Activated naive CD8-positive, alpha-beta T cell treated with anti-CD3 and anti-CD28 coated beads, Interleukin-2, amount 50 U/mL, for 16 hours (primary cell): ENCODE data around the gene KDELR1.
"Not testable (repeated sequence)": the region's sequence is repeated elsewhere in the genome, so short reads cannot be mapped to it uniquely, and the experiment has no call there.

ENCODE experiments used
- DNase-seq: peaks from one replicate; pipeline ENCODE4 v3.0.0-alpha.2; 2020; ENCODE audit warnings: low read depth, low spot score

Gene KDELR1

DNA sequence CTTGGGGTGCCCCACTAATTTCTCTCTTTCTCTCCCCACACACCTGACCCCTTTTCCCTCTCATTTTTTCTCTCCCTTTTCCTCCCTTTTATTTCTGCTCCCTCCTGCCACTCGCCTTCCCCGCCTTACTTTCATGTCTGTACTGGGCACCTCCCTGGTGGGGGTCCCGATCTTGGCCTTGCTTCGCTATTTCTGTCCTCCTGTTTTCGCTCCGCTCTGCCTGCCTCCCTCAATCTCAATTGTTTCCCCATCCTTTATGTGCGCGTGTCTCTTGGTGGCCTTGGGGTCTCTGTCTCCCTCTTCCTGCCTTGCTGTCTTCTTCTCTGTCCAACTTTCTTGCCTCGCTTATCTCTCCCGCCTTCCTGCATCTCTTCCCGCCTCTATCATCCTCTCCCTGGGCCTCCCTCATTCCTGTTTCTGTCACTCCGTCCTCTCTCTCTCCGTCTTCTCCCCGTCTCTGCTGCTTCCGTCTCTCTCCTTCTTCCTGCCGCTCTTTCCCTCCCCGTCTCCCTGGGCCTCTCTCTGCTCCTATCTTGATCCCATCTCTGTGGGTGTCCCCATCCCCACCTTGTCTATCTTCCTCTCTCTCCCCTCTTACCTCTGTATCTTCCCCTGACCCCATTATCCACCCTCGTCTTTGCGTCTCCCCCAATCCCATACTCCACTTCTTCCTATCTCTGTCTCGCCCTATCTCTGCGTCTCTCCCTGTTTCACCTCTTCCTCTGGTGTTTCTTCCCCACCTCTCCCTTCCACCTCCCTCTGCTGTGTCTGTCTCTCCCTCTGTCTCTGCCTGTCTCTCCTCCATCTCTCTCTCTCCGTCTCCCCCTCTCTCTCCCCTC, 6.1 kb upstream of the KDELR1 start:
- DNase-seq, result no peak

DNA sequence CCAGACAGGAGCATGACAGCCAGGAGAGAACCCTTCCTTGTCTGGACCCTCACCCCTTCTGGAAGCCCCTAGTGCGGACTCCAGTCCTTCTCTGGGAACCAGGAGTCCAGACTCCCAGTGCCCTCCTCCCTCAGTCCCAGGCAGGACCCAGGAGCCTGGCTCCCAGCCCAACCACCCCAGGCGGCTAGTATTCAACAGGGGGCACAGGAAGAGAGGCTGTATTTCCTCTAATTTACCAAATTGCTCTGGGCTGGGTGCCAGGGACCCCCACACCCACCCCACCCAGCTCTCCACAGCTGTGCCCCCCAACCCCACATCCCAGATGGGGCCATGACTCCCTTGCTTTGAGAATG, 5.4 kb upstream of the KDELR1 start:
- no peak for DNase-seq

DNA sequence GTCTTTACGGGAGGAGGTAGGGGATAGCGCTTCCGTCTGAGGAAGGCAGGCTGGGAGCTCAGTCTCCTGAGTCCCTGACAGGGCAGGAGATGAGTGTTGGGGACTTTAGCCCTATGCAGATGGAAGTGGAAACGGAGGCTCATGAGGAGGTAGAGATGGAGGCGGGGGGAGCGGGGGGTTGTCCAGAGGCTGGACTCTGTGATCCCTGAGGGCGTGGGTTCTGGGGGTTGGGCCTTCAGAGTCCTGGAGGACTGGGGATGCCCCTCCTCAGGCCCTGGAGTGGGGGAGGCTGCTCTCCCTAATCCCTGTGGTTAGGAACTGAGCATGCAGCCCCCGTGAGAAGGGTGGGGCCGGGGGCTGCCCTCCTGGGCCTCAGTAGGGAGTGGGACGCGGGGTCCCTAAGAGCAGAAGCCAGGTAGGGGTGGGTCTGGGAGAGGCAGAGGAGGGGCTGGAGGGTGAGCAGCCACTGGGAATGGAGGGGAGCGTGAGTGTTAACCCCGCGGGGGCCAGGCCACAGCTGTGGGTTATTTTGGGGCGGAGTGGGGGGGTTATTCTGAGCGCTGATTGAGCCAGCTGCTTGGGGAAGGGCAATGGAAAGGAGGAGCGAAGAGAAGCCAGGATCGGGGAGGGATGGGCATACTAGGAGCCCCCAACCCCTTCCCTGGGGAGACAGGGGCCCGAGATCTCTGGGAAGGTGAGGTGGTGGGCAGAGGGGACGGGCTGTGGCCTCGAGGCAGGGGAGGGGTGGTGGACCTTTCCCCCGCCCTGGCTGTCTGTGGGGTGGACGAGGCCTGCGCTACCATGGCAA, 4.9 kb upstream of the KDELR1 start:
- no peak for DNase-seq

DNA sequence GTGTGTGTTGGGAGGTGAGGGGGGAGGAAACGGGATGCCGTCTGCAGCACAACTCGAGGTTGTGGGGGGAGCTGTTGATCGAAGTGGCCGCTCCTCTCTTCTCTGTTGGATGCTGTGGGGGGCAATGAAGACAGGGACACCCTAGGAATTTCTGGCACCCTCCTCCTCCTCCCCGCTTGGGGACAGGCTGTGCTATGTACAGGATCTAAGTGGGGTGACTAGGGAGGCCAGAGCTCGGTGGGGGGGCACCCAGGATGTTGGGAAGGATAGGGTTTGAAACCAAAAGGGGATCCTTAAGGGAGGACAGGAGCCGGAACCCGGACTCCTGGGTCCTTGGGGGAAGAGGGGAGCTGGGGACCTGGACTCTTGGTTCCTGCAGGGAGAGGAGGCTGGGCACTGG, 4.1 kb upstream of the KDELR1 start:
- no peak for DNase-seq

DNA sequence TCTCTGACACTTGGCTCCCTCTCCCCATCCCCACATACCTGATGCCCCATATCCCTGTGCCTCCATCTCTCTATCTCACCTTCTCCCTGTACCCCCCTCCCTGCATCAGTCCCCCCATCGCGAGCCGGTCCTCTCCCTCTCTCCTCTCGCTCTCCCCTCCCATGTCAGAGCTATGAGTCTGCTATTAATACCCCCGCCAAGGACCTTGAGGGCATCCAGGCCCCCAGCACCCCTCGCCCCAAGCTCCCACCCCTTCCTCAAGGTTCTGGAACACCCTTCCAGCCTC, 3.8 kb upstream of the KDELR1 start:
- no peak for DNase-seq

DNA sequence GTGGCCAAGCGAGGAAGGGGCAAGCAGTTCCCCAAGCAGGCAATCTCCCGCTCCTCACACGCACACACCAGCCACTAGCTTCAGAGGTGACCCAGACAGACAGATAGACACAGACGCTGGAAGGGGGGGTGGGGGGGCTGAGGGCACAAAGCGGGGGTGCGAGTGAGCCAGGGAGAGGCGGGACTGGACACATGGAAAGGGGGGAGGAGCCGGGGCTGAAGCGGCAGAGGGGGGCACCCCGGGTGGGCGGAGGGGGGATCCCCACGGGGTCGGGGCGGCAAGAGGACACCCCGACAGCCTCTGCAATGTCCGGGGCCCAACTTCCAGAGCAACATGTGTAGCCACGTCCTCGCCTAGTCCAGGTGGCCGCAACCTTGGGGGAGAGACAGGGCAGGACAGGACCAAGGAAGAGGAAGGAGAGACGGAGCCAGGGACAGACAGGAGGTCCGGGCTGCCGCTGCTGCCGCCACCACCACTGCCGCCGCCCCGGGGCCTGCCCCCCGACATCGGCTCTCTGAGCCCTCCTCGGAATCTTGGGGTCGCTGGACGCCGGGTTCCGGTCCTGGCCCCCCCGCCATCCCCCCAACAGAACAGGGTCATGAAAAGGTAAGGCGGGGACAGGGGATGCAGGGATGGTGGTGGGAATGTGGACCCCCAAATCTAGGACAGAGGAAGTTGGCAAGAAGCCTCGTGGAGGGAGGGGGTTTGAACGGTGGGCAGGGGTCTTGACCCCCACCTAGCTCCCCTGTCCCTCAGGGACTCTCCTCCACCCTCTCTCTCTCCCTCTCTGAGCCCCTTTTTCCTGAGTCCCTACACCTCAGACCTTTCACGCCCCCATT, 3.2 kb upstream of the KDELR1 start:
- no peak for DNase-seq

DNA sequence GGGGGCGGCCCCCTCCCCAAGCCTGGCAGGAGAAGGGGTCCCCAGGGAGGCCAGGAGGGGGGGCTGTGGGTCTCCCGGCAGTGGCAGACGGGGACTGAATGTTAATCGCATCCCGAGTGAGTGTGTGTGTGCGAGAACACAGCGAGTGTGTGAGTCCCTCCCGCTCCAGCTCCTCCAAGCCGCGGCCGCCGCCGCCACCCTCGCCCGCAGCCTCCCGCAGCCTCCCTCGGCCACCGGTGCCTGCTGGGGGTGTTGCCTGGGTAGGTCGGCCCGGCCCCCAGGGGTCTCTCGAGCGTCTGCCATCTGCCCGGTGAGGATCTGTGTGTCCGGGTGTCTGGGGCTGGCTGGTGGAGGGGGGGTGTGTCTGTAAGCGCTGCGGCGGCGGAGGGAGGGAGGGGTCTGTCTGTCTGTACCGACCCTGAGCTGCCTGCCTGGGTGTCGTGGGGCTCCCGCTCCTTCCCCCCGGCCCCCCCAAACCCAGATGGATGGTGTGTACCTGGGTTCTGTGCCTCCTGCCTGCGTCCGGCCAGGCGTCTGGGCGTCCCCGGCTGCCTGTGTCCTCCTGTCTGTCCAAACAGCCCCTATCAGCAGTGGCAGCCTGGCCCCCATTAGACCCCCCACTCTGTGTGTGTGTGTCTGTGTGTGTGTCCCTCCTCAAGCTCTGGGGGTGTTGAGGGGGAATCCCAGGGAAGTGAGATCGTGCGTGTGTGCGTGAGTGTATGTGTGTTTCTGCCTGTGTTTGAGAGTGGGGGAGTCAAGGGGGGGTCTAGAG, 2.4 kb upstream of the KDELR1 start, which contains the start of gene GRIN2D:
Gene GRIN2D, plus strand, starts transcription at position 110 of the 772 bp plus-strand sequence. CDS start 4,725 bp downstream, outside the sequence.
- no peak for DNase-seq

DNA sequence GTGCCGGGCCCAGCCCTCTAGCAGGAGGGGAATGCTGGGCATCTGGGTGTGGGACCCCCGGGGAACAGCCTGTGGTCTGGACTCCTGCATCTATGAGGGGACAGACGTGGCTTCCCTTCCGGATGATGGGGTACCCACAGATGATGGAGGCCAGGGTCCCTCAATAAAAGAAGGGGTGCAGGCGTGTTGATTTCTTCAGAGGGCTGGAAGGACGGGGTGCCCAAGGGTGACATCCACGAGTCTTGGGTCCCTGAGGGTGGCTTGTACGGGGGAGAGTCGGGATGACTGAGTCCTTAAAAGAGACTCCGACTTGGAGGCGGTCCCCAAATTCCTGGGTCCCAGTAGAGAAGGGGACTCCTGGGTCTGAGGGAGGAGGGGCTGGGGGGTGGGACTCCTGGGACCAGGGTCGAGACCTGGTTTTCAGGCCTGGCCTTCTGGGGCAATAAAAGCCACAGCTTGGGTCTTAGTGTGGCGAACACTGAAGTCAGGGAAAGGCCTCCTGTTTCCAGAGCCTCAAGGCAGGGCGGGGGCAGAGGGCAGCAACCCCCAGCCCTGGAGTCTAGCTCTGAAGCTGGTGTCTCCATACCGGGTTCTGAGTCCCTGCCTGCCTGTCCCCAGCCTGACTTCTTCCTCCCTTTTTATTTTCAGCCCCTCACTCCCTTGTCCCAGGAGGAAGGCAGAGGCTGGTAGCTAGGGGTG, 1.7 kb upstream of the KDELR1 start:
- no peak for DNase-seq

DNA sequence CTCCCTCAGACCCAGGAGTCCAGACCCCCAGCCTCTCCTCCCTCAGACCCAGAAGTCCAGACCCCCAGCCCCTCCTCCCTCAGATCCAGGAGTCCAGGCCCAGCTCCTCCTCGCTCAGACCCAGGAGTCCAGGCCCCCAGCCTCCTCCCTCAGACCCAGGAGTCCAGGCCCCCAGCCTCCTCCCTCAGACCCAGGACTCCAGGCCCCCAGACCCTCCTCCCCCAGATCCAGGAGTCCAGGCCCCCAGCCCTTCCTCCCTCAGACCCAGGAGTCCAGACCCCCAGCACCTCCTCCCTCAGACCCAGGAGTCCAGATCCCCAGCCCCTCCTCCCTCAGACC, 624 bp upstream of the KDELR1 start:
- not testable (repeated sequence) for DNase-seq

DNA sequence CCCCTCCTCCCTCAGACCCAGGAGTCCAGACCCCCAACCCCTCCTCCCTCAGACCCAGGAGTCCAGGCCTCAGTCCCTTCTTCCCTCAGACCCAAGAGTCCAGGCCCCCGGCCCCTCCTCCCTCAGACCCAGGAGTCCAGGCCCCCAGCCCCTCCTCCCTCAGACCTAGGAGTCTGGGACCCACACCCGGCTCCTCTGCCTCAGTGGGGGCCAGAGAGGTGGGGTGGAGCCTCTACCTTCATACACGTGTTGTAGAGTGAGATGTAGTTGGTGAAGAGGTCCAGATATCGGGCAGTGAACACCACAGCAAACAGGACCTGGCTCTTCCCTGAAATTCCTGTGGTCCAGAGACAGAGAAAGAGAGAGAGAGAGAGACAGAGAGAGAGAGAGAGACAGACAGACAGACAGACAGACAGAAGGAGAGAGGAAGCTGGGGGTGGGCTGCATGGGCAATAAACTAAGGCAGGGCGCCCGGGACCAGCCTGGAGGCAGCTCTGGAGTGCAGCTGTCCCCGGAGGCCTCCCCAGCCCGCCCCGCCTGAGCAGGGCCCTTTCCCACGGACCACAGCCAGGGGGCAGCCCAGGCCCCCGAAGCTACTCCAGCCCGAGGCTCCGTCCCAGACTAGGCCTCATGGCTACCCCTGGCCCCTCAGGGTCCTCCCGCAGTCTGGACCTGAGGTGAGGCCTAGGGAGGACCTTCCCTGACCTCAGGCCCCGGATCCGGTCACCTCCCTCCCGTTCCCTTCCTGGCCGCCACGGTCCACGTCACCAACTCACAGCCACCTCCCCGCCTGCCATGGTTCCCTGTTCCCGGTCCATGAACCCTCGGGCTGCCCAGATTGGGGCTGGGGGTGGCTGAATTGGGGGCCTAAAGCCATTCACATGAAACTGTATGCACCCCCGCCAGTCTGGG, 907 bp downstream of the KDELR1 start:
- peak; percentile 24 for DNase-seq

DNA sequence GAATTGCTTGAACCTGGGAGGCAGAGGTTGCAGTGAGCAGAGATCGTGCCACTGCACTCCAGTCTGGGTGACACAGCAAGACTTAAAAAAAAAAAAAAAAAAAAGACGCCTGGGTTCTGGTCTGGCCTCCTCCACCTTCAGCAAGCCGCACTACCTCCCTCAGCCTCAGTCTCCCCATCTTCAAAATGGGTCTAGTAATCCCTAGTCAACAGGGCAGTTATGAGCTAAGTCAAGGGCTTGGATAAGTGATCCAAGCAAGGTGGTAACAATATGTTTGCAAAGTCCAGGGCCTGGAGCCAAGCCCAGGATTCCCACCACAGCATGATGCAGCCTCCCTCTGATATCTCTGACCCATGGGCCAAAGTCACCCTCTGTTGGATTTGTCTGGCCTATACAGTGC, 4.4 kb downstream of the KDELR1 start:
- no peak for DNase-seq

DNA sequence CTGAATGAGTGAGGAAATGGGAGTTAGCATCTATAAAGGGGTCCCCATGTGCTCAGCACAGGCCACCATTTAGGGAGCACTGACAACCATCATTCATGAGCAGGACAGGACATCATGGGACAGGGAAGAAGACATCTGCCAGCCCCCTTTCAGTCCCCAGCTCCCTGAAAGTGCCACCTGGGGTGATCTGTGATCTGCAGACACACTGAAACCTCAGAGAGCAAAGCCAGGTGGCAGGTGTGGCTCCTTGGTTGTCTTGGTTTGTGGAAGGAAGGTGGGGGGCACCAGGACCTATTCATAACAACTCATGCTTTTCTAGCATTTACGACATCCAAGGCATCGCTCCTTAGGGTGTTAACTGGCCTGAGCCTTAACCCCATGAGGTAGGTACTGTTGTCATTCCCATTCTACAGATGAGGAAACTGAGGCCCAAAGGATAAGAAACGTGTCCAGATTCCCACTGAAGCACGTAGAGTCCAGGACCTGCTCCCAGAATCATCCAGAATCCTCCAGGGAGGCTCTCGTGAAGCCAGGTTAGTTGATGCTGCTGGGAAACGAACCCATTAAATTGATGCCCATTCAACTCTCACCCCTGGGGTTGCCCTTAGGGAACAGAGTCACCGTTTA, 5.8 kb downstream of the KDELR1 start:
- no peak for DNase-seq

DNA sequence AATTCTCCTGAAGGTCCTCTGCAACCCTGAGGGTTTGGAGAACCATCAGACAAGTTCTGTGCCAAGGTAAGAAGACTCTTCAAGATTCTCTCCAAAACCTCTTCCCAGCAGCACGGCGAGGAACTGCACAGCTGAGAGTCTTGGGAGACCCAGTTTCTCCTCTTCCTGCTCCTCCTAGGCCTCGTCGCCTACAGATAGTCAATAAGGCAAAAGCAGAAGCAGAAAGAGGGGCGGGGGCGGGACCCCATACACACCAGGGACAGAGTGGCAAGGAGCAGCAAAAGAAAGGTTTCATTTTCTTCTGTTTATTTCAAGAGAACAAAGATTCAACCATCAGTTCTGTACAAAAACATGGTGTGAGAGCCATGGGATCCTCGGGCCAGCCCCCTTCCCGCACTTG, 9.1 kb downstream of the KDELR1 start:
- no peak for DNase-seq

DNA sequence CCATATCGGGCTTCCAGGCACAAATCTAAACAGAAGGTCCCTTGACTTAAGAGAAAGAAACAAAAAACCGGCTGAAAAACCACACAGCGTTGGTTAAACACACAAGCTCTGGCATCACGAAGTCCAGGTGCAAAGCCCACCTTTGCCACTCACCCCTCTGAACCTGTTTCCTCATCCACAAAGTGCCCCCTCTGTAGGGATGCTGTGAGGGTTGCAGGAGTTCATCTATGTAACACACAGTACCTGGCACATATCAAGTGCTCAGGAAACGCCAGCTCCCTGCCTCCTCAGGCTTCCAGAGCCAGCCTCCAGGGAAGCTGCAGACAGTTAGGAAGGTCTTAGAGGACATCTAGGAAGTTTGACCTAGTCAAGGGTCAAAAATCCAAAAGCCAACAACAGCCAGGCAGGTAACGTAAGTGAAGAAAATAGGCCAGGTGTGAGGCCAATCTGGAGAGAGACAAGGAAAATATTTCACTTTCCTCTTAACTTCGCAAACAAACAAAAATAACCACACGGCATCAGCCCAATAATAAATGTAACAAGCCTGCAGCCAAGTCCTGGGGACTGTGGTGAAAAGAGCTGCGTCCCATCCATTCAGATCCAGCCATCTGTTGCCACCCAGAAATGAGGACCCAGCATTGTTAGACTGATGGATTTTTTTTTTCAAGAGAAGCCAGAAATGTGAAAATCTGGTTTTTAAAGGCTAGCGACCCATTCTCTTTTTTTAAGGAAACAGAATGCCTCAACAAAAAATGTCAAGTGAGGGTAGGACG, 10.0 kb downstream of the KDELR1 start:
- DNase-seq, result no peak

DNA sequence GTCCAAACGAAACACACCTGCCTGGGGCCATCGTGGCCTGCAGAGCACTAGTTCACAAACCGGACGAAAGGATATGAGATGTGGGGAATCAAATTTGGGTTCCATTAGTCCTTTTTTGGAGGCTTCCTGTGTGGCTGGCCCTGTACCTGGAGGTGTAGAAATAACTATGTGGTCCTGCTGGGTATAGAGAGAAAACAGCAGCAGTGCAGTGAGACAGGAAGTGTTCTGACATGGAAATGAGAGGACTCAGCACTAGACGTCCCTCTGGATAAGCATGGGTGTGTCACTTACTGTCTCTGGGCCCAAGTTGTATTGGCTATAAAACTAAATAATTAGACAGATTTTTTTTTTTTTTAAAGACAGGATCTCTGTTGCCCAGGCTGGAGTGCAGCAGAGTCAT, 12.3 kb downstream of the KDELR1 start:
- no peak for DNase-seq

DNA sequence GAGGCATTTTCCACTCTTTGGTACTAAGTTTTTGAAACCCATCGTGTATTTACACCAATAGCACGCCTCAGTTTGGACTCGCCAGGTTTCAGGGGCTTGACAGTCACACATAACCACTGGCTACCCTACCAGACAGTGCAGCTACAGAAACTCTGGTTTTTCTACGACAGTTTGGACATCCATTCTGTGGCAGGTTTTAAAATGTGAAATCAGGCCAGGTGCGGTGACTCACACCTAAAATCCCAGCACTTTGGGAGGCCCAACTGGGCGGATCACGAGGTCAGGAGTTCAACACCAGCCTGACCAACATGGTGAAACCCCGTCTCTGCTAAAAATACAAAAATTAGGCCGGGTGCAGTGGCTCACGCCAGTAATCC, 13.2 kb downstream of the KDELR1 start:
- DNase-seq, result no peak

DNA sequence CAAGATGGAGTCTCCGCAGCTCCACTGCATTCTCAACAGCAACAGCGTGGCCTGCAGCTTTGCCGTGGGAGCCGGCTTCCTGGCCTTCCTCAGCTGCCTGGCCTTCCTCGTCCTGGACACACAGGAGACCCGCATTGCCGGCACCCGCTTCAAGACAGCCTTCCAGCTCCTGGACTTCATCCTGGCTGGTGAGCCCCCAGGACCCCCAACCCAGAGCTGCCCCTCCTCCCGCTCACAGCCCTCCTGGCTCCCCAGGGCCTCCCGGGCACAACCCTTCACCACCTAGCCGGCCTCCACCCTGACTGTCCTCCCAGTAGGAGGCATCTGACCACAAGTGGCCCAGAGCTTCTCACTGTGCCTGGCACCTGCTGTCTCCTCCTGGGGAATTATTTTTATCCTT, 17.8 kb downstream of the KDELR1 start:
- DNase-seq, result no peak

DNA sequence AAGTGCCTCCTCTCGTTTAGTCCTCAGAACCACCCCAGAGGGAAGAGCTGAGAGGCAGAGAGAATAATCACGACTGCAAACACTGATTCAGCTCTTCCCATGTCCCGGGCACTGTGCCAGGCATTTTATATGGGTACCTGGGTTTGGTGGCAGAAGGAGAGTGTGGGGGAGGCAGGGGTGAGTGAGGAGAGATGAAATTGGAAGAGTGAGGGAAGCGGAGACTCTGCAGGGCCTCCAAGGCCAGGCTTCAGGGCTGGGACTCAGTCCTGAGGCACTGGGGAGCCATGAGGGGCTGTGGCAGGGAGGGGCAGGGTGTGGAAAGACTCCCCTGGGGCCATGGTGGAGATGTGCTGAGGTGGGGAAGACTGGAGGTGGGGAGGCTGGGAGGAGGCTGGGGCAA, 18.4 kb downstream of the KDELR1 start:
- DNase-seq, result no peak

DNA sequence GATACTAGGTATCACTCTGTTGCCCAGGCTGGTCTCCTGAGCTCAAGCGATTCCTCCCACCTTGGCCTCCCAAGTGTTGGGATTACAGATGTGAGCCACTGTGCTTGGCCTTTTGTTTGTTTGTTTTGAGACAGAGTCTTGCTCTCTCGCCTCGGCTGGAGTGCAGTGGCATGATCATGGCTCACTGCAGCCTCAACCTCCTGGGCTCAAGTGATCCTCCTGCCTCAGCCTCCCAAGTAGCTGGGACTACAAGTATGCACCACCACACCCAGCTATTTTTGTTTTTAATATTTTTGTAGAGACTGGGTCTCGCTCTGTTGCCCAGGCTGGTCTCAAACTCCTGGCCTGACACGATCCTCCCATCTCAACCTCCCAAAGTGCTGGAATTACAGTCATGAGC, 19.6 kb downstream of the KDELR1 start:
- not testable (repeated sequence) for DNase-seq
